HCEC 1CT (cell line): ENCODE data around the gene TRIO.
A peak's percentile ranks its signal among the peaks of the same experiment; 100 is the strongest.

Source experiments
- DNase-seq: peaks from one replicate; pipeline ENCODE4 v3.0.0-alpha.2; 2017

Gene TRIO

DNA sequence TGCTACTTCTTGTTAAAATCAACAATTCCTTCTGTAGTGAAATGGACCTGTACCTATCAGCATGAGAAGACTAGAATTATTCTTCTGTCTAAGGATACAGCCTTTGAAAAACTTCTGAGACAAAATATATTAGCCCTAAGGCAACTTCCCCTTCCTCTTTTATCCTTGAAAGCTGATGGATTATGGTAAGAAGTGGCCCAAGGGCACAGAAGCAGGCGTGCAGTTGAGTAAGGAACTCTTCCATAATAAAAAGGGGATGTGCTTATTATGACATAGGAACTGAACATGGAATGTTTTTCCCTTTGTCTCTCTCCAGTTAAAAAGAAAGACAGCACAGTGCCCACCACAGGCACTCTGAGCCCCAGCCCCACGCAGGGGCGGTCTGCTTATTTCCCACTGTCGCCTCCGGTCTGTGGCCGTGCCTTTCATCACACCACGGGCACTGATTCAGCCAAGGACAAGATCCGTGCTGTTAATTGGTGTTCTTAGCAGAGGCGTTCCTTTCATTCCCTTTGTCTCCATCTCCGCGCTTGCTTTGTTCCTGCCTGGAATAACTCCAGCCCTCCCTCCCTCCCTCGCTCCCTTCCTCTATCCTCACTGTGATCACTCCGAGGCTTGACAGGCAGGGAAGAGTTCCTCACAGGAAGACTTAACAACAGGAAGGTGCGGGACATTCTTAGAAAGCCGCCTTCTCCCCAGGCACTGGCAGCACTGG is 302.6 kb downstream of the TRIO start:
- no peak for DNase-seq

DNA sequence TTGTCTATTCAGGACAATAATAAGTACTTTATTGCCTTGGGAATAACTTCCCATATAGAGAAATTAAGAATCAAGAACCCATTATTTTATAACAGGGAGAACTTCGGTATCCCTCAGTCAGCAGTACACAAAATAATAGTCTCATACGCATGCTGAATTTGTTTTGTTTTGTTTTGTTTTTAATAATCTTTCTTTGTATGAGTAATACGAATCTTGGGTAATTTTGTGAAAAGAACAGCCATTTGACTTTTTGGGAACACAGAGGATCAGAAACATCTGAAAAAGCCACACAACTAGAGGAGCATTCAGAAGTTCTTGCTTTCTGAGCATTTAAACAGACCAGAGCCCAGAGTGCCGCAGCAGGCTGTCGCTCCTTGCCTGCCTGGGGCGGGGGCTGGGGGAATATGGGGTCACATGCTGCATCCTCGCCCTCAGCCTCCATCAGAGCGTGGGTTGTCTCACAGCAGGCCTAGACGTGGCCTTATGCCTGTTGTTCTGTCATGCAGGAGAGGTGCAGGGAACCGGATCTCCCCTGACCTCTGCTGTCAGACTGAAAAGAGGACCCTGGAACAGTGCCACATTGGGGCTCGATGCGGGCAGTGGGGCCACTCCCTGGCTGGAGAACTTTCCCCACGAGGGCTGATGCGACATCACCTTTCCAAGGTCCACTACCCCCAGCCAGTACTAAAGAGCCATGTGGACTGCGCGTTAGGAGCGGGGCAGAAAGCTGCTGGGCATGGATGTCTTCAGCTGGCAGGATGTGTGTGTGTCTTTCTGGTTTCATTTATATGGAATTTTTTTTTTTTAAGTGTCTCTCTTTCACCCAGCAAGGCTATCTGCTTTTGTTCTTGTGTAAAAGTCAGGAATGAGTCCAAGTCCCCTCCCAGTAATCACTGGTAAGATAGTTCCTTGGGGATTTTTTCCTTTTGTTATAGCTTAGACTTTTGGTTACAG is 305.1 kb downstream of the TRIO start:
- no peak for DNase-seq

DNA sequence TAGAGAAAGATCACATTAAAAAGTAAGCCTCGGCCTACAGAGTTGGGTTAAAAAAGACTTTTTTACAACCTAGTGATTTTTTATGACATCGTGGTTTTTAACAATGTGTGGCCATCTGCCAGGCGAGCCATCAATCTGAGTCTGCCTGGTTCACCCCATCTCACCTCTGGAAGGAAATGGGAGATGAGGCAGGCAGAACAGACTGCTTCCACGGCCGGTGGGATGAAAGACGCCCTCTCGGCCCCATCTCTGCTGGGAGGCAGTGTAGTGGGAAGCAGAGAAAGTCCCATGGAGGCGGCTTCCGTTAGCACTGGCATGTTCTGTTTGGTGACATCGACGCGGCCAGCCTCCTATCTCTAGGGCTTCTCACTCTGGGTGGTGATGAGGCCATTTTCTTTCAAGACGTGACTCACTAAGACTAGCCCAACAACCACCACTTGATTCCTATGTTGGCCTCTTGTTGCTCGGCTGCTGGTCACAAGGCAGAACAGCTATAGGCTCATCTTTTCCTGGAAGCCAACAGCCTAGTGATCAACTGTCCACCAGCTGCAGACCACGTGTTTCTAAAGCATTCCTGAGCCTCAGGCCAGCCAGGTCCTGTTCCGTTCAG is 306.0 kb downstream of the TRIO start:
- DNase-seq = peak; percentile 87

DNA sequence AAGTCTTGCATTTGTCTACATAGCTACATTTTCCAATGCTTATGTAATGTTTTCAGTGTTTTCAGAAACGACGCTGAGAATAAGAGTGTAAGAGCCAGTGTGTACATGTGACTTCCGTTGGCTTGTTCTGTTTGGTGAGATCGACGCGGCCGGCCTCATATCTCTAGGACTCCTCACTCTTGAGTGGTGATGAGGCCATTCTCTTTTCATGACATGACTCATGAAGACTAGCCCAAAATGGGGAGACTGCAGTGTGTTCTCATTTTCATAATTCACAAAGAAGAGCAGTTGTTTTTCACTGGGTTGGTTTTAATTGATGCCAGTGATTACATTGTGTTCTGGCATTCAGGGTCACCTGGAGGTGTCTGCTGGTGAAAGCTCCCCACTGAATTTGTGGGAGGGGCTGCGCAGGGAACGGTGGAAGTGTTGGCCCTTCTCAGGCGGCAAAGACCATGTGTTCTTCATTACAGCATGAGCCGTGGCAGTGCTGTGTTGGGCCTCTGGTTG is 306.9 kb downstream of the TRIO start:
- peak; percentile 73 for DNase-seq

DNA sequence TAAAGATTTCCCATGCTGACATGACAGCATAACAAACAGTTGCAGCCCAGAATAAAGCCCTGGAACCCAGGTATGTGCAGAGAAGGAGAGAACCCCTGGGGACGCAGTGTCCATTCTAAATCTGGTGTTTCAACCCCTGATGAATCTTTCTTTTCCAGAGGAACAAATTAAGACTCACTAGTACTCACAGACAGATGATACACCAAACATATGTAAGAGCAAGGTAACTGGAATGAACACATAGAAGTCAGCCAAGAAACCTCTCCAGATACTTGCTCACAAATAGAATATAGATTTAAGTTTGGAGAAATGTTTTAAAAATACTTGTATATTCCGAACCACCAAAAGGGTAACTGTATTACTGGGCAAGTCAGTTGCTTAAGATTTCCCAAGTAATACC is 307.6 kb downstream of the TRIO start:
- no peak for DNase-seq

DNA sequence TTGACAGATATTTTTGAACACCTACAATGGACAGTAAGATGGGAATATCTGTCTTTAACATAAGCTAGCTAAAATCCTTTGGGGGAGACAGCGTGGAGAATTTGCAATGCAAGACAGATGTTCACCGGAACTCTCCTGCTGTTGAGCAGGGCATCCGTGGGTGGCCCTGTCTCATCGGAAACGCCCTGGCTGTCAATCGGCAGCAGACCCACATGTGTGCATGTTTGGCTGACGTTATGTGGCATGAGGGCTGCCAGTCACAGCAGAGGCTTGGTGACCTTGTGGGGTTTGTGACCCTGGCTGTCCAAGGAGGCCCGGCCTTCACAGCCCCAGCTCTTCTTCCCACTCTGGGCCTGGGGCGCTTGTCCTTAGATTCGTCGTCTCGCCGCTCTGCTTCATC is 308.7 kb downstream of the TRIO start:
- DNase-seq = no peak

DNA sequence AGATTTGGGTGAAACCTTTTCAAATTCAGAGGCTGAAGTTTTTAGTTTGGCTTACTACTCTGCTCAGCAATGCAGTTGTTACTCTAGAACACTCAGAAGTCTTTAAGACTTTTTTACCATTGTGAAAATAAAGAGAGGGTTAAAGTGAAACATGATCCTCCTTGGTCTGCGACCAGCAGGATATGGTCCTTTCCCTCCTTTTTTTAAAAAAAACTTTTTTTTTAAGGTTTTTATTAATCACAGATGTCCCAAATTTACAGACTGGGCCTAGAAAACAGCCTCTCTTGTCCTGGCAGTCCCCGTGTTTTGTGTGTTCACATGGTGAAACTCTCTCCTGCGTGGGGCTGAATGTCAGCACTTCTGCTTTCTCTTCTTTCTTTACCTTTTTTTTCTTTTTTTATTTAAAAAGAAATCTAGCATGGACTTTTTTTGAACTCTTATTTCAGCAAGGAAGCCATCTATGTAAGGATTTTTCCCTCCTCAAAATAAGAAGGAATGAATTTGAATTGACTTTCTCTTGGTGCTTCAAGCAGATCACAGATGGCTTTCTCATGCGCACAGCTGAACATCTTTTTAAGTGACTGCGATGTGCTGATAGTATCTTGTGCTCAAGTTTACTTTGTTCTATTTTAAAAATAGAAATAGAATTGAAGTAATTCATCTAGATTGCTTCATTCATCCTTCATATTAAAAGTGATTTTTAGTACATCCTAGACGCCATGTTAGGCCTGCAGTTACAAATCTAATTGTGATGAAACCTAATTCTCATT is 309.7 kb downstream of the TRIO start:
- no peak for DNase-seq

DNA sequence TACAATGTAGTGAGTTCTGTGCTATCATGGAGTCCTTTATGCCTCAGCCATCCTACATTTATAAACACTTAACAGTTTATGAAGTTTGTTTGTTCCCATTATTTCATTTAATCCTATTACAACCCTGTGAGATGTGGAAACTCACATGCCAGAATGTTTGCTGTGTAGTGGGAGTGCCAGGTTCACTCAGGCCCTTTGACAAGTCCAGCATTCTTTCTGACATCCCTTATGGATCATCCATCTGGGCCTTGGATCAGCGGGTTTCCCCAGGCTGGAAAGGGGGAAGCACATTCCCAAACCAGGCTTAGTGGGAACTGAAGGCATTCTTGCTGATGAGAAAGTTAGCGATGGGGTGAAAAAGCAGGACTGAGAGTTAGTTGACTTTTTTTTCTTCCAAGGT is 310.3 kb downstream of the TRIO start:
- no peak for DNase-seq

DNA sequence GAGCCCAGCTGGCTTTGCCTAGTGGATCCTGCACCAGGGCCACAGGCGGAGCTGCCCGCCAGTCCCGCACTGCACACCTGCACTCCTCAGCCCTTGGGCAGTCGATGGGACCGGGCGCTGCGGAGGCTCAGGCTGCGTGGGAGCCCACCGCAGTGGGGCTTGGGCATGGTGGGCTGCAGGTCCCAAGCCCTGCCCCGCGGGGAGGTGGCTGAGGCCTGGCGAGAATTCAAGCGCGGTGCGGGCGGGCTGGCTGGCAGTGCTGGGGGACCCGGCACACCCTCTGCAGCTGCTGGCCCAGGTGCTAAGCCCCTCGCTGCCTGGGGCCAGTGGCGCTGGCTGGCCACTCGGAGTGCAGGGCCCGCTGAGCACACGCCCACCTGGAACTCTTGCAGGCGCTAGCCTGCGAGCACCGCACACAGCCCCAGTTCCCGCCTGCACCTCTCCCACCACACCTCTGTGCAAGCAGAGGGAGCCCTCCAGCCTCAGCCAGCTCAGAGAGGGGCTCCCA is 312.7 kb downstream of the TRIO start:
- DNase-seq = no peak

DNA sequence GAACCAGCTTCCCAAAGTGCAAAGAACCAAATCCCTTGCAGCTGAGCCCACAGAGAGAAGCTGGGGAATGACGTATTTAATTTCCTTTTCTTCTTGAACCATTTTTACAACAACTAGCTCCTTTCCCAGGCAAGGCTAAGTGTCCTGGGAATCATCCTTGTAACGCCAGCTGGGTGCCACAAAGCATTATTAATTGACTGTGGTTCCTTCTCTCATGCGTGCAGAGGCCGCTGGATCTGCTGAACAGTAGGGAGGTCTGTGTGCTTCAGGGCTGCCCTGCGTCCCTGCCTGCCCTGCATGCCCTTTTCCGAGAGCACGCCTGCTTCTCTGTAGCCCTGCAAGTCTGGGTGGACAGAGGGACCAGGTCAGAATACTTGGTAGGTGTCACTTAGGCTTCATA is 314.3 kb downstream of the TRIO start:
- no peak for DNase-seq

DNA sequence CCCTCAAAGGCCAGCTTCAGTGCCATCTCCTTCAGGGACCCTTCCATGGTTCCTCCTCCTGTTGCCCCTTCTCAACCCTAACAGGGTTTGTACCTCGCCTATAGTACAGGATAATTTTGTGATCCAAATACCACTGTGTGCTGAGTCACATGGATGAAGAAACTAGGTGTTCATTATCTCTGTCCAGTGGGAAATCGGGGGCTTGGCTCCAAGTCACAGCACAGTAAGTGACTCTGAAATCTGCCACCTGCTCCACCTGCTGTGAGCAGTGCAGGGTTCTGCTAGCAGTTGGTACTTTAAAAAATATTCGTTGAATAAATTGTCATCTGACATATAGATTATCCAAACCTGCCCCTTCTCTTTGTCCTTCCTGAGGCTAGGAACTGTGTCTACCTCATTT is 315.3 kb downstream of the TRIO start:
- DNase-seq = no peak

DNA sequence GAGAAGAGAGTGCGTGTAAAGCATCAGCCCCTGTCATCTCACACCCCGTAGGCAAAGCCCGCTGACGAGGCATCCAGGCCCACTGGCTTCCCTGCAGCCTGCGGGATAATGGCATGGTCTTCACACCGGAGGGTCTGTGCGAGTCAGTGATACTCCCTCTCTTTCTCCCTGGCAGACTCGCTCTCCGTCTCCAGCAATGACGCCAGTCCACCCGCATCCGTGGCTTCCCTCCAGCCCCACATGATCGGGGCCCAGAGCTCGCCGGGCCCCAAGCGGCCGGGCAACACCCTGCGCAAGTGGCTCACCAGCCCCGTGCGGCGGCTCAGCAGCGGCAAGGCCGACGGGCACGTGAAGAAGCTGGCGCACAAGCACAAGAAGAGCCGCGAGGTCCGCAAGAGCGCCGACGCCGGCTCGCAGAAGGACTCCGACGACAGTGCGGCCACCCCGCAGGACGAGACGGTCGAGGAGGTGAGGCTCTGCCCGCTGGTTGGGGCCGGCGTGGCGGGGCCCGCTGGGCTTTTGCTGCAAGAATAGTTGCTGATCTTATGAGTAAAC is 317.8 kb downstream of the TRIO start:
- no peak for DNase-seq

DNA sequence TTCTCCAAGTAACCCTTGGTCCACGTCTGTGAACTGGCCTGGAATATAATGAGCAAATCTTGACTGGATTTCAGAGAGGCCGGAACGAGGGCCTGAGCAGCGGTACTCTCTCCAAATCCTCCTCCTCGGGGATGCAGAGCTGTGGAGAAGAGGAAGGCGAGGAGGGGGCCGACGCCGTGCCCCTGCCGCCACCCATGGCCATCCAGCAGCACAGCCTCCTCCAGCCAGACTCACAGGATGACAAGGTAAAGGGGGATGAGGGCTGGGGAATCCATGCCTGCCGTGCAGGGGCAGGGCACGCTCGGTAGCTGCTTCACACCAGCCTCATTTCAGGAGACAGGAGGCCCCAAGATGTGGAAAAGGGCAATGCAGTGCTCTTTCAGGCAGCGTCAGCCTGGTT is 319.5 kb downstream of the TRIO start:
- no peak for DNase-seq

DNA sequence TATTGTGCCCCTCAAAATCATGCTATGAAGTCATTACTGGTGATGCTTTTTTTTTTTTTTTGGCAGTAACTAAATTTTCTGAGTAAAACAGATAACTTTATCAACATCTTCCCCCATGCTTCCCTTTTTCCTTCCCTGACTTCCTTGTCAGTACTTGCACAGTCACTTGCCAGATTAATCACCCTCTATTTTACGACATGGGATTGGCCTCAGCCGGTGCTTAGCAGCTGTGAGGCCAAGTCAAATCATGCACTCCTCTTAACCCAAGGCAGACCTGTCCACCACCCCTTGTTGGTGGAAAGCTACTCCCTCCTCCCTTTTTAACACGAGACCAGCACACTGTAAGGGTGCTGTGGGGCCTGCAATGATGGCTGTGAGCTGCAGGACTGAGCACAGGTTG is 320.5 kb downstream of the TRIO start:
- peak; percentile 74 for DNase-seq

DNA sequence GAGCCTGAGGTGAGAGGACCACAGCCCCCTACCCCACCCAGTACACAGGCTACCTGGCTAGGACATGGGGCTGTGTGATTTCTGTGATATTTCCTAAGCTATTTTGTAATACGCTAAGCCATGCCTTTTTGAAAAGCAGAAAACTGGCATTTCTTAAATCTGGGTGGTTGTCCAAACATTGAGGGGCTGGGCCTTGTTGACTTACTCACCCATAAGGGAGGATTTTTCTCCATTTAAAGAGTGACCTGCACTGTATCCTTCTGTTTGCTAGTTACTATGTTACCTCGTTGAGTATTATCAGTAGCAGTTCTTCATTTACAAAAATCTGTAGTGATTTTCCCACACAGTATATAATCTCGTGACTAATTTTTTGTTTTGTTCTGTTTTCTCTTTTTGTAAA is 321.0 kb downstream of the TRIO start:
- DNase-seq = no peak

DNA sequence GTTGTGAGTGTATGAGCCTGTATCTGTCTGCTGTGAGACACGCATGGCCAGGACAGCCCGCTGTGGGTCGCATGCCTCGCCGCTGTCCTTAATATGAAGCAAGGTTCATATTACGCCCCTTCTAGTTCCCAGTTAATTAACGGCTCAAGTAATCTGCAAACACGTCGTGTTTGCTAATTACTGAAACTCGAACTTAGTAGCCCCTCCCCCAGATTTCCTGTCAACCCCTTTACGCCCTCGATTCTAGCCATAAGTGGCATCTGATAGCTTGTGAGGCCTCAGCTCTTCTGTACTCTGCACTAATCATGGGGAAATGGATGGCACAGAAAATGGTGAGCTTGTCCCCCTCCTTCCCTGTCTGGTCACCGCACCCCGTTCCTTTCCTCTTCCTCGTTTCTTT is 321.5 kb downstream of the TRIO start:
- DNase-seq = no peak

DNA sequence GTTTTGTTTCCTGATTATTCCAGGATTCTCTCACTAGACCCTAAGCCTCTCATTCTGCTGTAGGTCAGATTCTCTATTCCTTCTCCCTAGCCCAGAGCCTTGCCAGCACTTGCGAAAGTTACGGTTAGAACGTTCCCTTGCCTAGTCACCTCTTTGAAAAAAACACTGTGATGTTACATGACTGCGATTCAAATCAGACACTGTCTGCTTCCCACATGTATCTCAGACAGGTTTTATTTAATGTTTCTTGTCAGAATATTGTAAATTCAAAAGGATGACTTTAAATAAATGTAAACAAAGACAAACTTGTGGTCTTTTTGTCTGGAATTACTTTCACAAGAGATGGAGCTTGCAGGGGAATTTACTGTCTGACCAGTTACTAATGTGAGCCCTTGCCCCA is 322.0 kb downstream of the TRIO start:
- DNase-seq = no peak

DNA sequence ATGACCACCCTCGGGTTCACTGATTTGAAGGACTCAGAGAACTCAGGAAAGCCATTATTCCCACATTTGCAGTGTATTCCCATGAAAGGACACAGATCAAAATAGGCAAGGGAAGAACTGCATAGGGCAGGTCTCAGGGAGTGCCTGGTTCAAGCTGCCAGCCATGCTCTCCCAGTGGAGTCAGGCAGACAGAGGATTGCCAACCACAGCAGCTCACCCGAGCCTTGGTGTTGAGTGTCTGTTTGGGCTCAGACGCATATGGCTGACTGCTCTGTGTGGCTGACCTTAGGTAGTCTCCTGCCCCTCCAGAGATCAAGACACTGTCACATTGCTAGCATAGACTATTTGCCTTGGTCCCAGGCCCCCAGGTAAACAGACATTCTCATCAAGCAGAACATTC is 322.6 kb downstream of the TRIO start:
- DNase-seq = no peak

DNA sequence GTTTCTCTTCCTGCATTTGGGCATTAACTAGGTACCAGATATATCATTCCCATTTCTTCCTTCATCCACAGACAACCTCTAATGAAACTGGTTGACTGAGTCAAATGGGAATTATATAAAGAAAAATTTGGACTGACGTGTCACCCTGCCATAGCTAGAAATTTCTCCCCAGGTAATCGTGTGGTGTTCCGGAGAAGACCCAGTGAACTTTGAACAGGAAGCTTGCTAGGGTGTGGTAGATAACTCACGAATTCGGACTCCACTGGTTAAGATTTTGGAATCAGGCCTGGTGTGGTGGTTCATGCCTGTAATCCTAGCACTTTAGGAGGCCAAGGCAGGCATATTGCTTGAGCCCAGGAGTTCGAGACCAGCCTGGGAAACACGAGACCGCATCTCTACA is 324.1 kb downstream of the TRIO start:
- no peak for DNase-seq

DNA sequence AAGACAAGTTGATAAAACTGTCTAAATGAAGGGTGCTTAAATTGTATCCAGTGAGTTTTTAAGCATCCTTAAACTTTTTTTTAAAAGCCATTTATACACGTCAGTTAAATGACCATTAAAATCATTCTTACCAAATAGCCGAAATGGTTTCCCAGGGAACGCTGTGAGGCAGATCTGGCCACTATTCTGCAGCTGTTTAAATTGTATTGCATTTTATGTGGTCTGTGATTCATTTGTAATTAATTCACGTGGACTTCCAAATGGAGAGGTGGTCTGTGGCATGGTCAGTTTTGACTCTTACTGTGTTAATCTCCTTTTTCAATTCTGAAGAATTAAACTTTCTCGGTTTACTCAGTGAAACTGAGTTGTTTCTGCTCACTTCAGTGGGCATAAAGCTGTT is 324.7 kb downstream of the TRIO start:
- DNase-seq = no peak

DNA sequence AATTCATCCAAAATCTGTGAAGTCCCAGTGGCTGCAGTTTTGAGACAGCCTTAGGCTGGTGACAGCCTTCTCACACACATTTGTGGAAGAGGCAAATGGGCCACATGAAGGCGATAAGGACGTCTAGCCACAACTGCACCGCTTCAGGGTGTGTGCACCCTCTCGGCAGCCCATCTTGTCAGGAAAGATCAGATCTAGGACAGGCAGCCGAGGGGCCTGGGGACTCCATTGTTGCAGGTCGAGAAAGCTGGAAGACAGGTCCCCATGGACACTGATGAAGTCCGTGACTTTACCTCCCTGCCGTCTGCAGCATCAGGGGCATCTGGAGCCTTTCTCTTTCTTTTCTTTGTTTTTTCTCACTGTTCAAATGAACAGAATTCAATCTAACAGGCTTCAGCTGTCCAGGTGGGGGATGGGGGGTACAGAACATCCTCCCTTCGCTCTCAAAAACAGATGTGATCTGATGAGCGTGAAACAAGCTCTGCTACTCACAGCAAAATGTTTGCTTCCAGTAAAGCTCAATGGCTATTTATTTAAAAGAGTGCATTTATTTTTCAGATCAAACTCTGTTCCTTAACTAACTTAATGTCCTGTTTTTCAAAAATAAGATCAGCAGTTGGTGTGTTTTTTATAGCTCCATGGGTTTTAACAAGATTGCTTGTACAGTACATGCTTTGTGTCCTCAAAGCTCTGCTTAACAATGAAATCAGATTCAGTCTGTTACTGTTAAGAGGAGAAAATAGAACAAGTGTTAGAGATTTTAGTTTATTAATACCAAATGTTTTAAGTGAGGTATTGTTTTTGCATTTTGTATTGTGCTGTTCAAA is 326.6 kb downstream of the TRIO start:
- no peak for DNase-seq
